Measurements from ENCODE around the gene MEGF11.

DNA sequence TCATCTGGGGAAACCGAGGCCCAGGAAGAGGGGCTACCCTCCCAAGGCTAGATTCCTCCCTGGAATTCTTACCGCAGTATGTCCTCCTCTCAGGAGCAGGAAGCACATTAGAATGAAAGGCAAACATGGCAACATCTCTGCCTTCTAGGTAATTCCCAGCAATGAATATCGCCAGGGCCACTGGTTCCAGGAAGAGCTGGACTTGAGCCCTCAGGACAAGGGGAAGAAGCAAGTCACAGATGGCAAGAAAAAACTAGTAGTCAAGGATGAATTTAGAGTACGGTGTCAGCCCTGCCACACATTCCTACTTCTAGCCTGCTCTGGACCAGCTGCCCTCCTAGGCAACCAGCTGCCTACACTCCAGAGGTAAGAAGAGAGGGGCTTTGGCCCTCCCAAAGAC, 42.9 kb downstream of the MEGF11 start:
- TF ChIP-seq POLR2A (IDR thresholded peaks at IDR 0.05; ENCODE audit: low read depth, low read length) (no peak), POLR2AphosphoS5 (IDR thresholded peaks at IDR 0.05; ENCODE audit: low read depth, low read length) (no peak), TAF1 (IDR thresholded peaks at IDR 0.05; ENCODE audit: low read depth, low read length) (no peak), SPI1 (IDR thresholded peaks at IDR 0.05; ENCODE audit: low read depth, low read length) (no peak)

Data from GM12891 (cell line).